Activated naive CD8-positive, alpha-beta T cell (primary cell): Measurements from ENCODE around the gene MYOZ3.

Experiments
- H3K27ac Mint-ChIP-seq: one replicate; pipeline ENCODE4 v1.8.0; 2021; ENCODE audit warnings: mixed read lengths
- H3K27me3 Mint-ChIP-seq: one replicate; pipeline ENCODE4 v1.8.0; 2021; ENCODE audit warnings: mixed read lengths
- H3K36me3 Mint-ChIP-seq: one replicate; pipeline ENCODE4 v1.8.0; 2021; ENCODE audit warnings: mixed read lengths
- H3K4me1 Mint-ChIP-seq: one replicate; pipeline ENCODE4 v1.8.0; 2021; ENCODE audit warnings: low read depth, mixed read lengths
- H3K4me3 Mint-ChIP-seq: one replicate; pipeline ENCODE4 v1.8.0; 2021; ENCODE audit warnings: mild to moderate bottlenecking, mixed read lengths
- H3K9me3 Mint-ChIP-seq: one replicate; pipeline ENCODE4 v1.8.0; 2021; ENCODE audit warnings: low read depth, mixed read lengths

MYOZ3 gene

DNA sequence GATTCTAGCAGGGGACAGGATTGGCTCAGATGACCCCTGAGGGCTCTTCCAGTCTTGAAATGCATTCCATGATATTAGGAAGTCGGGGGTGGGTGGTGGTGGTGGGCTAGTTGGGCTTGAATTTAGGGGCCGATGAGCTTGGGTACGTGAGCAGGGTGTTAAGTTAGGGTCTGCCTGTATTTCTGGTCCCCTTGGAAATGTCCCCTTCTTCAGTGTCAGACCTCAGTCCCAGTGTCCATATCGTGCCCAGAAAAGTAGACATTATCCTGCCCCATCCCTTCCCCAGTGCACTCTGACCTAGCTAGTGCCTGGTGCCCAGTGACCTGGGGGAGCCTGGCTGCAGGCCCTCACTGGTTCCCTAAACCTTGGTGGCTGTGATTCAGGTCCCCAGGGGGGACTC is 2.9 kb upstream of the MYOZ3 start:
- Mint-ChIP-seq H3K4me3 (peak overlapping the region; percentile 64), H3K27me3 (no peaks in the 10 kb centered on the region), H3K27ac (no peak overlapping the region), H3K4me1 (peaks cover 2% of the 10 kb centered on the region), H3K9me3 (no peaks in the 10 kb centered on the region), H3K36me3 (no peaks in the 10 kb centered on the region)

DNA sequence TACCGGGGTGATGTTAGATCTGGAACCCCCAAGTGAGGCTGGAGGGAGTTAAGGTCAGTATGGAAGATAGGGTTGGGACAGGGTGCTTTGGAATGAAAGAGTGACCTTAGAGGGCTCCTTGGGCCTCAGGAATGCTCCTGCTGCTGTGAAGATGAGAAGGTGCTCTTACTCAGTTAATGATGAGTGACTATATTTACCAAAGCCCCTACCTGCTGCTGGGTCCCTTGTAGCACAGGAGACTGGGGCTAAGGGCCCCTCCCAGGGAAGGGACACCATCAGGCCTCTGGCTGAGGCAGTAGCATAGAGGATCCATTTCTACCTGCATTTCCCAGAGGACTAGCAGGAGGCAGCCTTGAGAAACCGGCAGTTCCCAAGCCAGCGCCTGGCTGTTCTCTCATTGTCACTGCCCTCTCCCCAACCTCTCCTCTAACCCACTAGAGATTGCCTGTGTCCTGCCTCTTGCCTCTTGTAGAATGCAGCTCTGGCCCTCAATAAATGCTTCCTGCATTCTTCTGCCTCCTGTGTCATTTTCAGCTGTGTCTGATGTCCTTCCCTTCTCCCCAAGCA is 2.3 kb upstream of the MYOZ3 start:
- H3K27me3 Mint-ChIP-seq = no peaks in the 10 kb centered on the region
- H3K9me3 Mint-ChIP-seq = no peaks in the 10 kb centered on the region
- H3K27ac Mint-ChIP-seq = no peak overlapping the region
- H3K4me1 Mint-ChIP-seq = peaks cover 2% of the 10 kb centered on the region
- H3K36me3 Mint-ChIP-seq = no peaks in the 10 kb centered on the region
- H3K4me3 Mint-ChIP-seq = no peak overlapping the region

DNA sequence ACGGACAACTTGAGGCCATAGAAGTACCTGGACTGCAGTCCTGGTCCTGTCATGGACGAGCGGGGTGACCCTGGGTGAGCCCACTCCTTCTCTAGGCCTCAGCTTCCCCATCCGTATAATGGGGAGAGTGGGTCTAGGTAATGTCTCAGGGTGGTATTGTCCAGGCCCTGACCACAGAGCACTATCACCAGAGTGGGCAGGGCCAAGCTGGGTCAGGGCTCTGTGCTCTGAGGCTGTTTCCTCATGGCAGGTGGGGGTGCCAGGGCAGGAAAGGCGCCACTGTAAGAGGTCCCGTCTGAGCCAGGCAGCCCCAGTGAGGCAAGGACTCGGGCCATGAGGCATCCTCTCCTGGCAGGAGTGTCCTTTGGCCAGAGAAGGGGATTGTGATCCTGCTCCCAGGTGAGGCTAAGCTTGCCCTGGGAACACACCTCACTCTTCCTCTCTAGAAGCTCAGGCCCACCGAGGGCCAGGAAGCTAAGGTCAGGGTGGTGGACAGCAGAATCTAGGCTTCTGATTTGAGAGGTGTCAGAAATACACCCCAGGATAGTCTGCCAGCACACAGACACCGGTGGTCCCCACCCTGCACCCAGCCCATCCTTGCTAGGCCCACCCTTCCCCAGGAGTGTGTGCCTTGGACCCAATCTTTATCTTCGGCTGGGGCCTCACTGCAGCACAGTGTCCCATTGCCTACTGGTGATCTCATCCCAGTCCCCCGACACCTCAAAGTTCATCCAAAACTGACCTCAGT is 1.5 kb upstream of the MYOZ3 start:
- no peaks in the 10 kb centered on the region for H3K36me3 Mint-ChIP-seq
- H3K9me3 Mint-ChIP-seq = no peaks in the 10 kb centered on the region
- H3K27me3 Mint-ChIP-seq = peaks cover 2% of the 10 kb centered on the region
- no peak overlapping the region for H3K4me3 Mint-ChIP-seq
- H3K27ac Mint-ChIP-seq = no peak overlapping the region
- H3K4me1 Mint-ChIP-seq = peaks cover 2% of the 10 kb centered on the region

DNA sequence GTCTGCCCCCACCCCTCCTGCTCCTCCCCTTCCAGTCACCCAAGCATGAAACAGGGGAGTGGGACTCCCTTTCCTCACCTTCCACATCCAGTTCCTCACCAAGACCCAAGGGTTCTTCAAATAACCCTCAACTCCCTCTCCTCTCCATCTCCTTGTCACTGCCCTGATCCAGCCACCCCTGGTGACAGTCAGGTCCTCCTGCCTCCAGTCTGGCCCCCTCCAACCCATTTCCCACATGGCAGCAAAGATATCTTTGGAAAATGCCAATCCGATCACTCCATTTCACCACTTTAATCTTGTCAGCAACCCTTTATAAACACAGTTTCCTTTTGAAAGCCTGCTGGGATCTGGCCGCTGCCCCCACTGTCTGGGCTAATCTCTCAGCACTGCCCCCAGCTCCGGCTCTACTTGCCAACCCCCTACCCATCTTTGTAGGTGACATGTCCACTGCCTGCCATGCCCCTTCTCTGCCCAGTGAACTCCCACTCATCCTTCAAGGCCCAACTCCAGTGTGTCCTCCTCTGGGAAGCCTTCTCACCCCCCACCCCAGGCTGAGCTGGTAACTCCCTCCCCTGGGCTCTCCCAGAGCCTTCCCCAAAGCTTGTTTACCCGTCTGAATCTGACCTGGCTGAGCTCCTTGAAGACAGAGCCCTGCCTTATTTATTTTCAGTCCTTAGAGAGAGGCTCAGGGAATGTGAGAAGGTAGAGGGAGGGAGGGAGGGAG is 781 bp upstream of the MYOZ3 start:
- H3K4me1 Mint-ChIP-seq = peaks cover 2% of the 10 kb centered on the region

DNA sequence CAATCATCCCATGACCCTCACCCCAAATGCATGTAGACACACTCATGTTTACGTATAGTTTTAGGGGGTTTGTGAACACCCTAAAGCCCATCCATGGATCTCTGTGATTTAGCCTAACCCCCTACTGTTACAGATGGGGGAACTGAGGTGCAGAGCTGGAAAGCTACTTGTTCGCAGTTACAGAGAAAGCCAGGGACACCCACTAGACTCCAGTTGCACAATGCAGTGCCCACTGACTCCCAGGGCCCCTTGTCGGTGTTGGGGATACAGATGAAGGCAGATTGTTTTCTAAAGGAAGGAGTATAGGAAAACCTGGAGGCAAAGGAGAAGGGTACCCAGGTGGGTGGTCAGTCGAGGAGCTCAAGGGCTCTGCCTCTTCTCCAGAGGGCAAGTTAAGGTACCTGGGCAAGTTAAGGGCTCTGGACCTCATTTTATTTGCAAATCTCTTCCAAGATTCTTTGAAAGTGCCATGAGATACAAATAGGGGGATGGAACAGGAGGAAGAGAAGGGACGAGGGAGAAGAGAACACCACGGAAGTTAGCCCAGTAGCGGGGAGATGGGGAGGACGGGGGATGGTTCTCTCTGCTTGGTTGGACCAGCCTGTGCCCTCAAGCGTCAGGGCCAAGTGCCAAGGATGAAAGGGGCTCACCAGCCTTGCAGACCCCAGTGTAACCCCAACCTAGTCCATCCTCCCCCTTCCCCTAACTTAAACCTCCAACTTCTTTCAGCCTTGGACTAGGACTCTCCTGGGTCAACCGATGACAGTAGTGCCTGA is 958 bp downstream of the MYOZ3 start:
- peaks cover 2% of the 10 kb centered on the region for H3K27me3 Mint-ChIP-seq
- no peak overlapping the region for H3K27ac Mint-ChIP-seq
- no peaks in the 10 kb centered on the region for H3K4me1 Mint-ChIP-seq
- no peak overlapping the region for H3K4me3 Mint-ChIP-seq
- no peaks in the 10 kb centered on the region for H3K36me3 Mint-ChIP-seq
- no peaks in the 10 kb centered on the region for H3K9me3 Mint-ChIP-seq

More for the DNA sequence above, 781 bp upstream of the MYOZ3 start:
- Mint-ChIP-seq H3K27ac (no peak overlapping the region), H3K9me3 (no peaks in the 10 kb centered on the region), H3K4me3 (no peak overlapping the region), H3K36me3 (no peaks in the 10 kb centered on the region), H3K27me3 (peaks cover 2% of the 10 kb centered on the region)

DNA sequence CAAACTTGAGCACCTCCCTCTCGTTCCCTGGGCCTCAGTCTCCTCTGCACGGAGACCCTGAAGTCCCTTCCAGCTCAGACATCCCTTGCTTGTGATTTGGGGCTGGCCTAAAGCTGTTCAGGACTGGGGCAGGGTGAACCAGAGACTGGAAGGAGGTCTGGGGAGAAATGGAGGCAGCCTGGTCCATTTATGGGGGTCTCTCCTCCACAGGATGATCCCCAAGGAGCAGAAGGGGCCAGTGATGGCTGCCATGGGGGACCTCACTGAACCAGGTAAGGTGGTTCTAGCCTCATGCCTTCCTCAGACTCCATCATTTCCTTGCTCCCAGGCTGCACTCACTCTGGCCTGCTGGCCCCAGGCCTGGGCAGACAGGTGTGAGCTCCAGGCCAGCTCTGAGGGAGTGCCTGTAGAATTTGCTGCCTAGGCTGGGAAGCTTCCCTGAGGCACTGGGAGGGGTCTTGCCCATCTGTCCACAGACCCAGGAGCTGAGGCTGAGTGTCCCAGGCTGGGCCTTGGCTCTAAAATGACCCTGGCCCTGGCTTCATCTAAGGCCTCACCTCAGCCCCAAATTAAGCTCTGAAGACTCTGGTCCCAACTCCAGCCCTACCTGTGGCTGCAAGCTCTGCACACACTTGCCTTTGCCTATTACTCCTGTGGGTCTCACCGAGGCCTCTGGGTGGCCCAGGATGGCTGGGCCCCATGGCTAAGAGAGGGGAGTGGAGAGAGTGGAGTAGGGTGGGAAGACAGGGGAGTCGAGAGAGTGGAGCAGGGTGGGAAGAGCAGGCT is 1.9 kb downstream of the MYOZ3 start:
- no peaks in the 10 kb centered on the region for H3K4me1 Mint-ChIP-seq
- H3K4me3 Mint-ChIP-seq = no peak overlapping the region
- peaks cover 2% of the 10 kb centered on the region for H3K27me3 Mint-ChIP-seq
- no peaks in the 10 kb centered on the region for H3K9me3 Mint-ChIP-seq
- H3K27ac Mint-ChIP-seq = no peak overlapping the region
- H3K36me3 Mint-ChIP-seq = no peaks in the 10 kb centered on the region

DNA sequence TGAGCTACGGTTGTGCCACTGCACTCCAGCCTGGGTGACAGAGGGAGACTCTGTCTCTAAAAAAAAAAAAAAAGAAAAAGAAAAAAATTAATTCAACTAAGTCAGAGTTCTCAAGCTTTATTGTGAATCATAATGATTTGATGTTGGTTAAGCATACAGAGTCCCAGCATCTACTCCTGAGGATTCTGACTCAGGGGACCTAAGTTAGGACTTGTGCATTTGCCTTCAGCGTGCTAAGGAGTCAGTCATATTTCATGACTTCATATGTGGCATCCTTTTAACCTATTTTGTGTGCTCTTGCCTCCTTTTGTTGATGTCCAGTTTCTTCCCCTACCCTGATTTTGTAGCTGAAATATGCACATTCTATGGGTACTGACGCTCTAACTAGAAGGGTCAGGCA is 2.9 kb downstream of the MYOZ3 start:
- H3K9me3 Mint-ChIP-seq = no peaks in the 10 kb centered on the region
- no peaks in the 10 kb centered on the region for H3K36me3 Mint-ChIP-seq
- no peak overlapping the region for H3K4me3 Mint-ChIP-seq
- H3K27ac Mint-ChIP-seq = no peak overlapping the region
- H3K4me1 Mint-ChIP-seq = no peaks in the 10 kb centered on the region
- peaks cover 2% of the 10 kb centered on the region for H3K27me3 Mint-ChIP-seq

DNA sequence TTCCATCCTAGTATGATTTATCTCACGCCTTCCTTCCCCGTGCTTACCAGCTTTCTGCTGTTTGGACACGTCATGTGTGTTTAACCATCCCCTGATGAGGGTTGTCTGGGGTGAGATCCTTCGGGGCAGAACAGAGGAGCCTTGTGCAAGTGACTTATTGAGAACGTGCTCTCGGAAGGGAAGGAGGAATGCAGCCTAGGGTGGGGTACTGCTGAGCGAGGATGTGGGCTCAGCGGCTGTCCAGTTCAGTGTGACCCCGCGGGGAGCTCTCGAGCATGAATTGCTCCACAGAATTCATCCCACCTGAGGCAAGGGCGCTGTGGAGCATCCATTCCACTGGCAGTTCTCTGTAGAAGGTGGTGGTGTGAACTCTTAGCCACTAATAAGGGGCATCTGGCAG is 4.0 kb downstream of the MYOZ3 start:
- Mint-ChIP-seq H3K36me3 (no peaks in the 10 kb centered on the region), H3K27me3 (peaks cover 6% of the 10 kb centered on the region), H3K27ac (no peak overlapping the region), H3K4me1 (no peaks in the 10 kb centered on the region), H3K9me3 (no peaks in the 10 kb centered on the region), H3K4me3 (no peak overlapping the region)

DNA sequence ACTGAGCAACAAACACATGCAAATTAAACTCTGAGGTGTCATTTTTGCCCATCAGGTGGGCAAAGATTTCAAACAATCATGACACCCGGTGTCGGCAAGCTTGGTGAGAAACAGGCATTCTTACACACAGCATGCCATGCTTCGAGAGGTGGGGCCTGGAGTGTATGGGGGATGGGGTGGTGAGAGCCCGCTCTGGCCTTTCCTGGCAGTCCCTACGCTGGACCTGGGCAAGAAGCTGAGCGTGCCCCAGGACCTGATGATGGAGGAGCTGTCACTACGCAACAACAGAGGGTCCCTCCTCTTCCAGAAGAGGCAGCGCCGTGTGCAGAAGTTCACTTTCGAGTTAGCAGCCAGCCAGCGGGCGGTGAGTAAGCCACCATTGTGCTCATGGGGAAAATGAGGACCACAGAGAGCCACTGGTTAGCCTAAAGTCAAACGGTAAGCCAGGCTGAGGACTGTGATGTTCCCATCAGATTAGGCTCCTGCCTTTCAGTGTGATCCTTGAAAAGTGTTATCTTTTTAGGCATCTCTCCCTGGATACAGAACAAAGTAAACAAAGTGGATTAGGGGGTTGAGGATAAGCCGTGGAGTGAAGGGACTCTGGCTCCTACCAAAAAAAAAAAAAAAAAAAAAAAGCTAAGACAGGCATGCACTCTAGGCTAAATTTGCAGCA is 9.4 kb downstream of the MYOZ3 start:
- peaks cover 6% of the 10 kb centered on the region for H3K4me1 Mint-ChIP-seq
- no peaks in the 10 kb centered on the region for H3K9me3 Mint-ChIP-seq
- no peaks in the 10 kb centered on the region for H3K36me3 Mint-ChIP-seq
- H3K27ac Mint-ChIP-seq = no peak overlapping the region
- peak overlapping the region; percentile 74 for H3K4me3 Mint-ChIP-seq
- H3K27me3 Mint-ChIP-seq = peaks cover 13% of the 10 kb centered on the region

DNA sequence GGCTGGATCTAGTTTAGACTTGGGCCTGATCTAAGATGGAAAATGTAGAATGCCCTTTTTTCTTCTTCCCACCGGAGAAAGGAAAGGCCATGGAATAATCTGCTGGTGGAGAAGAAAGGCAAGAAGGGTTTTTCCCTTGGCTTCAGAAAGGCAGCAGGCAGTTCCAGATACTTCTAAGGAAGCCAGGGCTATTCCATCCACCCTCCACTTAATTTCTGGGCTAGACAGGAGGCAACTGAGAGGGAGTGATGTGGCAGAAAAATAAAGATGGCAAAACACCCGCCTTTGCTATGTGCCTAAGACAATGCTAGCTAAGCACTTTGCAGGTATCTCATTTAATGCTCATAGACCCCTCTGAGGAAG is 9.9 kb downstream of the MYOZ3 start:
- H3K9me3 Mint-ChIP-seq = no peaks in the 10 kb centered on the region
- H3K4me3 Mint-ChIP-seq = peak overlapping the region; percentile 74
- H3K4me1 Mint-ChIP-seq = peaks cover 6% of the 10 kb centered on the region
- H3K27ac Mint-ChIP-seq = no peak overlapping the region
- H3K27me3 Mint-ChIP-seq = peaks cover 13% of the 10 kb centered on the region
- H3K36me3 Mint-ChIP-seq = no peaks in the 10 kb centered on the region

DNA sequence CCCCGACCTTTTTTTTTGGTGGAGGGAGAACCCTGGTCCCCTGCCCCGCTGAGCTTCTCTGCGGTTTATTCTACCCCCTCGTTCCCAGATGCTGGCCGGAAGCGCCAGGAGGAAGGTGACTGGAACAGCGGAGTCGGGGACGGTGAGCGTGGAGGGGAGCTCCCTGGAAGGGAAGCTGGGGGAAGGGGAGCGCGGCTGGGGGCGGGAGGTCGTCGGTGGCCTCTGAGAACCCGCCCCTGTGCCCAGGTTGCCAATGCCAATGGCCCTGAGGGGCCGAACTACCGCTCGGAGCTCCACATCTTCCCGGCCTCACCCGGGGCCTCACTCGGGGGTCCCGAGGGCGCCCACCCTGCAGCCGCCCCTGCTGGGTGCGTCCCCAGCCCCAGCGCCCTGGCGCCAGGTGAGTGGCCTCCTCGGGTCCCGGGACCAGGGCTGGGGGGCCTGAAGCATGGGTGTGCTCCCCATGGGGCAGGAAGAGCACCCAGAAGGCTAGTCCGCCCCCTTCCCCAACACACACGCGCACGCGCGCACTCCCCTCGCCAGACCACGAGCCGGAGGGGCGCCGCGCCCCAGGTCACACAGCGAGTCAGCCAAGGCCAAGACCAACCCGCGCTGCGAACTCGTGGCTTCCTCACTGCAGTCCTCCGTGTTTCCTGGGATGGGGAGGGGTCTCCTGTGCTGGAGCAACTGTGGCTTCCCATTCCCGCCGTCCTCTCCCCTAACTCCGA is 10.6 kb downstream of the MYOZ3 start:
- Mint-ChIP-seq H3K9me3 (no peaks in the 10 kb centered on the region), H3K27me3 (peaks cover 13% of the 10 kb centered on the region), H3K4me1 (peaks cover 6% of the 10 kb centered on the region), H3K36me3 (no peaks in the 10 kb centered on the region), H3K4me3 (peak overlapping the region; percentile 82), H3K27ac (no peak overlapping the region)

DNA sequence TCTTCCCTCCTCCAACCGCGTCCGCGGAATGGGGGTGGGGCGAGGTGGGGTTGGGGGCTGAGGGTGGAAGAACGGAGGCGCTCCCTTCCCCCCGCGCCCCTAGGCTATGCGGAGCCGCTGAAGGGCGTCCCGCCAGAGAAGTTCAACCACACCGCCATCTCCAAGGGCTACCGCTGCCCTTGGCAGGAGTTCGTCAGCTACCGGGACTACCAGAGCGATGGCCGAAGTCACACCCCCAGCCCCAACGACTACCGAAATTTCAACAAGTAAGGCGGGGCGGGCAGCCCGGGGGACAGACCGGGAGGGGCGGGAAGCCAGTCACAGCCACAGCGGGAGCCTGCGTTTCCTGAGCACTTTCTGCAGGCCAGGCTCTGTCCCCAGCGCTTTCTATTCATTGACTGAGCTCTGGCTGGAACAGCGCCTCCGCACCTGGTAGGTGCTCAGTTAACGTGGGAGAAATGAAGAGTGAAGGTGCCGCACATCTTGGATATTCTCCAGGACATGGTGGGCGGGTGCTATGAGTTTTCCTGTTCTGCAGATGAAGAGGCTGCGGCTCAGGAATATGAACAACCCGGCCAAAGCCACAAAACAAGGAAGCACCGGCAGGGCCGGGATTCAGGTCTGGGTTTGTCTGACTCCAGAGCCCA is 11.3 kb downstream of the MYOZ3 start:
- peak overlapping the region; percentile 82 for H3K4me3 Mint-ChIP-seq
- peaks cover 6% of the 10 kb centered on the region for H3K4me1 Mint-ChIP-seq
- no peaks in the 10 kb centered on the region for H3K36me3 Mint-ChIP-seq
- no peaks in the 10 kb centered on the region for H3K9me3 Mint-ChIP-seq
- H3K27me3 Mint-ChIP-seq = peaks cover 13% of the 10 kb centered on the region
- no peak overlapping the region for H3K27ac Mint-ChIP-seq

DNA sequence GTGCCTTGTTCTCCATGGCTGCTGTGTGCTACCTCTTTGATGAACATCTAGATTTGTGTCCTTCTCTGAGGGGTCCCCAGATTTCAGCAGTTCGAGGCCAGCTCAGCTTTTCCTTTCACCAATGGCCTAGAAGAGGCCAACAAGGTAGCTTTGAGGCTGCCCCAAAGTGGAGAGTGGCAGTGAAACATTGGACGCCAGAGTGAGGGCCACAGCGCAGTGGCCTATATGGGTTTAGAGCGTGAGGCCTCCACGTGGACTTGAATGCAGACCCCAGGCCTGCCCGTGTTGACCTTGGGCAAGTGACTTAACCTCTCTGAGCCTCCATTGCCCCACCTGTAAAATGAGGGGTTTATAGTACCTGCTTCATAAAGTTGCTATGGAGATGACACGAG is 11.8 kb downstream of the MYOZ3 start:
- H3K36me3 Mint-ChIP-seq = peaks cover 2% of the 10 kb centered on the region
- H3K4me3 Mint-ChIP-seq = peak overlapping the region; percentile 82
- peaks cover 6% of the 10 kb centered on the region for H3K4me1 Mint-ChIP-seq
- H3K27ac Mint-ChIP-seq = no peak overlapping the region
- no peaks in the 10 kb centered on the region for H3K9me3 Mint-ChIP-seq
- H3K27me3 Mint-ChIP-seq = peaks cover 13% of the 10 kb centered on the region
